G401 (cell line): ENCODE results near the gene AUTS2. TPM values are rescaled to one million over a fixed set of nuclear protein-coding genes. Genes with fewer than 3 reads are reported as not detected.

Experiments used
- DNase-seq: peaks from one replicate; pipeline ENCODE4 v3.0.0-alpha.2; 2015; ENCODE audit warnings: low spot score
- in situ Hi-C: cut with HindIII; loops from 2 replicates; pipeline ENCODE4 v1.10.0; 2016; ENCODE audit warnings: low sequenced_read_pairs, mixed read lengths
- total RNA-seq: library from RNA; depleted of rRNA; stranded (reverse); fragments of >200 nt; shearing (Covaris generic); gene quantifications from 2 replicates; pipeline ENCODE4 v1.2.3, GENCODE V29; 2014

The AUTS2 gene
- total RNA-seq, 1 experiment from 2014 or later: 4.4 TPM

DNA sequence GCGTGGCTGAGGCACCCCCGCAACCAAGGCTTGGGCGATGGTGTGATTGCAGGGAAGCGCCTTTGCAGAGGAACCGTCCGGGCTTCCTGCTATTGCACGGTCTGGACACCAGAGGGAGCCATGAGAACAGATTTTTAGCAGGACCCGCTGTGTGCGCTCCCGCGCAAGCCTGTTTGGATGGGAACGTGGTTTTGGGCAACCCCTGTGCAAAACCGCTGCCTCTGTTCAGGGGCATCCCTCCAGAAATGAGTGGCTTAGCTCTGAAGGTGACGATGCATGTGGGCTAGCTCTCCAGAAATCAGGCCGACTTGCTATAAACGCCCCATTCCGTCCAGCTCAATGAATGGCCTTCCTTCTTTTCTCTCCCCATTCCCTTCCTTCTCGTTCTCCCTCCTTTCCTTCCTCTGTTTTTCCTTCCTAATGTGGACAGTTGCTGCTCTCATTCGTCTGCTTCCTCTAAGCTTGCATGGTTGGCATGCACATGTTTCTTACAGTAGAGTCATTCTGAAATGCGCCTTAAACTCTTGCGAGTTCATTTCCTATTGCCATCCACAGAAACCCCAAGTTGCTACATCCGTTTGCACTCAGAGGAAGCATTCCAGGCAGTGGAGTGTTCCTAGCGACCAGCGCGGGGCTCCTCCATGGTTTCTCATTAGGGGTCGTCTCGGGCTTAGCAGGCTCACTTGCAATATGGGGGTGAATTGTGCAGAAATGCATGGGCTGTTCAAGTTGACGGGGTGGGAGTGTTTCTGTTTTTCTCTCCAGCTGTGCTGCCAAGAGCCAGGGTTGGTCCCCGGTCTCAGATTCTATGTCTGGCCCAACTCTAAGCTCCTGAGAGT, 1231.2 kb downstream of the AUTS2 start:
- peak; percentile 83 for DNase-seq
- in situ Hi-C loops: no loop called here

DNA sequence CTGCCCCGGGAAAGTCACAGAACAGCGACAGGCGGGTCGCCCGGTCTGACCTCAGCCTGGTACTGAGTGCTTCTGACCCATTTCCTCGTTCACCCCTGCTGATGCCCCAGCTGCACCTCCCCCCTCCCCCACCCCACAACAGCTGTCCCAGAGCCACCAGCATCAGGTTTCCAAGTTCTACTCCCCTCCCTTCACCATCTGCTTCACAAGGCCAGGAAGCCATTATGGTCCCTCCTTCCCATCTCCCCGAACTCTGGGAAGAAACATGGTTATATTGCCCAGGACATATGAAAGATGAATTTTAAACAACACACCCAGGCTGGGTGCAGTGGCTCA, 1231.8 kb downstream of the AUTS2 start:
- DNase-seq: no peak
- in situ Hi-C loops: no loop called here

GRCh38 chr7:70830426-70830825, 1232.2 kb downstream of the AUTS2 start:
- in situ Hi-C loops: no loop called here

GRCh38 chr7:70833726-70834125, 1235.5 kb downstream of the AUTS2 start:
- DNase-seq: no peak
- in situ Hi-C loops: no loop called here

More at GRCh38 chr7:70830426-70830825, 1232.2 kb downstream of the AUTS2 start:
- DNase-seq: no peak

DNA sequence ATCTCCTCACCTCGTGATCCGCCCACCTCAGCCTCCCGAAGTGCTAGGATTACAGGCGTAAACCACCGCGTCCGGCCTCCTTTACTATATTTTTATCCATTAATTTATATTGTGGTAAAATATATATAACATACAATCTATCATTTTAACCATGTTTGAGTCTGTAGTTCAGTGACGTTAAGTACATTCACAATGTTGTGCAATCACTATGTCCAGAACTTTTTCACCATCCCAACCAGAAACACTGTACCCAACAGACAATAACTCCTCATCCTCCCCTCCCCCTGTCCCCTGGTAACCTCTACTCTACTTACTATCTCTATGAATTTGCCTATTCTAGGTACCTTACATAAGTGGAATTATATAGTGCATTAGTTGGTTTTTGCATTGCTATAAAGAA, 1236.1 kb downstream of the AUTS2 start:
- DNase-seq: no peak
- in situ Hi-C loops: no loop called here

GRCh38 chr7:70835658-70836057, 1237.4 kb downstream of the AUTS2 start:
- in situ Hi-C loops: no loop called here
- no peak for DNase-seq

GRCh38 chr7:70836279-70836678, 1238.0 kb downstream of the AUTS2 start:
- no peak for DNase-seq
- in situ Hi-C loops: no loop called here

GRCh38 chr7:70836946-70837345, 1238.7 kb downstream of the AUTS2 start:
- in situ Hi-C loops: no loop called here
- no peak for DNase-seq

DNA sequence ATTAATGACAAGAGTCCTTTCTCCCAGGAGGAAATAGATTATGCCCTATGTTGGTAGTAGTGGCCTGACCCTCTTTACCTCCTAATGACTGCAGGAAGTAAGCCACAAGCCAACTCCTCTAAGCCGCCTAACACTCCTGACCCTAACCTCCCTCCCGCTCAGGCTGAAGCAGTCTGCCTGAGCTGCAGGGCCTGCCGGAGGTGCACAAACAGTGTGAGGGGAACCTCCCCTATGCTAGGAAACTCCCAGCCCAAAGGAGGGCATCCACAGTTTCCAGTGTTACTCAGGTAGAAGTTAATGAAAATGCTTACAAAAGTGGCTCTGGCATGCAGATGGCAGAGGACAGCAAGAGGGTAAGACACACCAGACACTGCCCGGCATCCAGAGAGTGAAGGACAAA, 1239.3 kb downstream of the AUTS2 start:
- no peak for DNase-seq
- in situ Hi-C loops: no loop called here

- in situ Hi-C loops: no loop called here
- no peak for DNase-seq
Observed at GRCh38 chr7:70838292-70838907, 1240.1 kb downstream of the AUTS2 start.
